GM18517 (cell line): ENCODE data around the gene HEPH.
"Not testable (repeated sequence)": the region's sequence is repeated elsewhere in the genome, so short reads cannot be mapped to it uniquely, and the experiment has no call there.

Source experiments
- ATAC-seq: cut with Tn5 transposase; IDR thresholded peaks from one replicate; pipeline ENCODE4 v1.9.1; 2021; ENCODE audit warnings: mild to moderate bottlenecking, moderate library complexity; ENCODE audit not compliant: unreplicated experiment

The HEPH gene

GRCh38 chrX:66221856-66222255 lies 57.8 kb downstream of the HEPH start:
- ATAC-seq, result no peak

GRCh38 chrX:66232296-66232695 lies 68.2 kb downstream of the HEPH start:
- ATAC-seq, result no peak

- ATAC-seq, result no peak
These were observed 69.2 kb downstream of the HEPH start for GRCh38 chrX:66233209-66233608.

GRCh38 chrX:66233904-66234303 lies 69.9 kb downstream of the HEPH start:
- ATAC-seq, result not testable (repeated sequence)

GRCh38 chrX:66255359-66255967 lies 91.4 kb downstream of the HEPH start:
- ATAC-seq, result no peak

GRCh38 chrX:66262807-66263206 lies 98.8 kb downstream of the HEPH start:
- no peak for ATAC-seq
